ENCODE results near the gene LRIG1.

Gene LRIG1

DNA sequence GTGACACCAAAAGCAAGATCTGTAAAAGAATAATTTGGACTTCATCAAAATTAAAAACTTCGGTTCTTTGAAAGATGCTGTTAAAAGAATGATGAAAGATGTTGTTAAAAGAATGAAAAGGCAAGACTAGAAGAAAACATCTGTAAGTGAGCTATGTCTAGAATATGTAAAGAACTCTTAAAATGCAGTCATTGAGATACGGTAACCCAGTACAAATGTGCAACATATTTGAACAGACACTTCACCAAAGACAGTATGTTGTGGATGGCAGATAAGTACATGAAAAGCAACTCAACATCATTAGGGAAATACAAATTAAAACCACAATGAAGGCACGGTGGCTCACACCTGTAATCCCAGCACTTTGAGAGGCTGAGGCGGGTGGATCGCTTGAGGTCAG lies 139.5 kb downstream of the LRIG1 start:
- Histone ChIP-seq H2AFZ (ENCODE audit: low read depth) (no peak overlapping the region), H4K20me1 (ENCODE audit: insufficient read depth) (no peaks in the 10 kb centered on the region), H3K4me3 (IDR thresholded peaks at IDR 0.05; ENCODE audit: insufficient read depth, low read depth, low read length) (no peak overlapping the region), H3K79me2 (ENCODE audit: insufficient read depth, low read depth) (no peaks in the 10 kb centered on the region), H3K4me1 (ENCODE audit: low read depth, poor library complexity, severe bottlenecking) (peaks cover 9% of the 10 kb centered on the region), H3K36me3 (ENCODE audit: insufficient read depth) (no peaks in the 10 kb centered on the region), H3K9ac (no peak overlapping the region), H3K4me2 (no peak overlapping the region), H3K27ac (no peak overlapping the region), H3K27me3 (ENCODE audit: insufficient read depth, low read depth) (no peaks in the 10 kb centered on the region)
- TF ChIP-seq CTCF (conservative IDR thresholded peaks at IDR 0.05; ENCODE audit: low read depth, low read length) = no peak

DNA sequence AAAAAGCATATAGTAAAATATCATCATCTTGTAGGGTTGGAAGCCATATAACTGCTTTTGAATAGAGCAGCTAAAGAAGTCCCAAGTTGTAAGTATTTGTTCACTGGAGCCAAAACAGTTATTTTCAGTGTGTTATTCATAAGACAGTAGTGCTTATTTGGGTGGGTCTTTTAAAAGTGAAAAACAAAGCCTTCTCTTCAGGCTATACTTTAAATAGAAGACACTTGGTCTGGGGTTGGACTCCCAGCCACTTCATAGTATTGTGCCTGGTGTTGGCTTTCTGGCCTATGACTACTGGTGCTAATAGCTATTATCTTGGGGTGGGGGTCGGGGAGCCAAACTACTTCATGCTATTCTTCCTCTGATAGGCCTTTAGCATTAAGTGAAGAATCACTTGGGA lies 144.8 kb downstream of the LRIG1 start:
- H3K79me2 ChIP-seq (ENCODE audit: insufficient read depth, low read depth) = no peaks in the 10 kb centered on the region
- no peaks in the 10 kb centered on the region for H3K27me3 ChIP-seq (ENCODE audit: insufficient read depth, low read depth)
- no peaks in the 10 kb centered on the region for H3K36me3 ChIP-seq (ENCODE audit: insufficient read depth)
- H3K27ac ChIP-seq = no peak overlapping the region
- no peaks in the 10 kb centered on the region for H4K20me1 ChIP-seq (ENCODE audit: insufficient read depth)
- no peak overlapping the region for H2AFZ ChIP-seq (ENCODE audit: low read depth)
- peaks cover 29% of the 10 kb centered on the region for H3K4me1 ChIP-seq (ENCODE audit: low read depth, poor library complexity, severe bottlenecking)
- no peak for TF ChIP-seq CTCF (conservative IDR thresholded peaks at IDR 0.05; ENCODE audit: low read depth, low read length)
- H3K4me3 ChIP-seq (IDR thresholded peaks at IDR 0.05; ENCODE audit: insufficient read depth, low read depth, low read length) = no peak overlapping the region
- H3K4me2 ChIP-seq = peak overlapping the region; percentile 89
- no peak overlapping the region for H3K9ac ChIP-seq

DNA sequence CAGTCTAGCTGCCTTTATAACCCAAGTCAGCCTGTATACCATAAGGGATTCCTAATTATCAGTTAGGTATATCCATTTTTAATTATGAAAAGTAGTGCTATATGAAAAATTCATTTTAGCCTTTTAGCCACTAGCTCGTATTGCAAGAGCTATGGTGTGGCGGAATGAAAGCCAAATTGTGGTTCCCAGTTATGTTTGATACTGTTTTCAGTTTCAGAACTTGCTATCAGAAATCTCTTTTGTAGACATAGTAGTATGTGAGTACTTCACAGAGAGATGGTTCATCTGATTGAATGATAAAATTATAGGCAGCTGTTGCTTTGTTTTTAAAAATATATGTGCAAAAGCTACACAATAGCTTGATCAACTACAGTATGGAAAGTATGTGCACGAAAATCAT lies 145.4 kb downstream of the LRIG1 start:
- Histone ChIP-seq H3K9ac (no peak overlapping the region), H3K4me1 (ENCODE audit: low read depth, poor library complexity, severe bottlenecking) (peaks cover 29% of the 10 kb centered on the region), H3K36me3 (ENCODE audit: insufficient read depth) (no peaks in the 10 kb centered on the region), H4K20me1 (ENCODE audit: insufficient read depth) (no peaks in the 10 kb centered on the region), H3K27ac (no peak overlapping the region), H3K4me2 (peak overlapping the region; percentile 89), H3K27me3 (ENCODE audit: insufficient read depth, low read depth) (no peaks in the 10 kb centered on the region), H3K79me2 (ENCODE audit: insufficient read depth, low read depth) (no peaks in the 10 kb centered on the region), H3K4me3 (IDR thresholded peaks at IDR 0.05; ENCODE audit: insufficient read depth, low read depth, low read length) (no peak overlapping the region), H2AFZ (ENCODE audit: low read depth) (no peak overlapping the region)
- TF ChIP-seq CTCF (conservative IDR thresholded peaks at IDR 0.05; ENCODE audit: low read depth, low read length) = no peak

DNA sequence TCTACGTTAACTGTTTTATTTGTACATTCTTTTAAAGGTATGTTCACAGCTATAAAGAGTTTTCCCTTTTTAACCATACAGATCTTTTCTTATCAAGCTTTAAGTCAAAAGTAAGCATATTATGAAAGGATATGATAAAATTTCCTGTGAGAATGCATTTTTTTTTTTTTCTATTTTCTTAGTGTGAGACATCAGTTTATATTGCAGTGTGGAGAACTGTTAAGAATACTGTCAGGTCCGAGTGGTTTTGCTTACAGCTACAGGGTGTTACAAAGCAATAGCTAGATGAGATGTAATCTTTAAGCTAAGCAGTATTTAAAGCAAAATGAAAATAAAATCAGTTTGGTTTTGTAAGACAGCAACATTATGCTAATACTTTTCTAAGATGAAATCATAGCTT lies 146.8 kb downstream of the LRIG1 start:
- Histone ChIP-seq H3K9ac (no peak overlapping the region), H3K4me2 (no peak overlapping the region; the same call in 1 of the 2 replicates), H4K20me1 (ENCODE audit: insufficient read depth) (no peaks in the 10 kb centered on the region), H3K27me3 (ENCODE audit: insufficient read depth, low read depth) (no peaks in the 10 kb centered on the region), H3K36me3 (ENCODE audit: insufficient read depth) (no peaks in the 10 kb centered on the region), H2AFZ (ENCODE audit: low read depth) (no peak overlapping the region), H3K27ac (no peak overlapping the region), H3K4me3 (IDR thresholded peaks at IDR 0.05; ENCODE audit: insufficient read depth, low read depth, low read length) (no peak overlapping the region), H3K79me2 (ENCODE audit: insufficient read depth, low read depth) (no peaks in the 10 kb centered on the region), H3K4me1 (ENCODE audit: low read depth, poor library complexity, severe bottlenecking) (peaks cover 29% of the 10 kb centered on the region)
- TF ChIP-seq CTCF (conservative IDR thresholded peaks at IDR 0.05; ENCODE audit: low read depth, low read length) = no peak

All from KMS-11 (cell line).